H1 (cell line): ENCODE results near the gene SBSN.

Experiments
- CHD1 ChIP-seq: IDR thresholded peaks from 2 replicates; pipeline ENCODE4 v1.6.1; 2012; ENCODE audit warnings: low read depth, low read length, improper control_type of control experiment
- CREB1 ChIP-seq: IDR thresholded peaks from 2 replicates; pipeline ENCODE4 v1.6.1; 2012; ENCODE audit warnings: inconsistent platforms
- FOSL1 ChIP-seq: IDR thresholded peaks from 2 replicates; pipeline ENCODE4 v1.6.1; 2011; ENCODE audit warnings: mild to moderate bottlenecking, low read depth, low read length, moderate library complexity; ENCODE audit not compliant: insufficient read depth
- GTF2F1 ChIP-seq: IDR thresholded peaks from 2 replicates; pipeline ENCODE4 v1.6.1; 2012; ENCODE audit warnings: low read depth, low read length, improper control_type of control experiment, borderline replicate concordance
- POLR2A ChIP-seq, 2 experiments: IDR thresholded peaks; 1 replicate in 1 of 2; 2 replicates in 1 of 2; pipeline ENCODE4 v1.6.1; 2011; ENCODE audit warnings: low read depth in 2 of 2, low read length in 2 of 2, mild to moderate bottlenecking in 2 of 2; ENCODE audit errors: control extremely low read depth in 1 of 2
- POLR2AphosphoS5 ChIP-seq: IDR thresholded peaks from 2 replicates; pipeline ENCODE4 v1.6.1; 2011; ENCODE audit warnings: low read depth, low read length
- RAD21 ChIP-seq, 2 experiments: IDR thresholded peaks in 1 of 2; conservative IDR thresholded peaks in 1 of 2; 2 replicates each; pipeline ENCODE4 v1.6.1; 2011; ENCODE audit warnings: low read depth in 2 of 2, low read length in 2 of 2, improper control_type of control experiment in 1 of 2, inconsistent platforms in 1 of 2, mild to moderate bottlenecking in 1 of 2, moderate library complexity in 1 of 2
- RFX5 ChIP-seq: IDR thresholded peaks from 2 replicates; pipeline ENCODE4 v1.6.1; 2011; ENCODE audit warnings: low read depth, low read length, improper control_type of control experiment, borderline replicate concordance
- SP2 ChIP-seq: IDR thresholded peaks from 2 replicates; pipeline ENCODE4 v1.6.1; 2012; ENCODE audit warnings: mild to moderate bottlenecking, low read length, inconsistent platforms
- USF2 ChIP-seq: IDR thresholded peaks from 2 replicates; pipeline ENCODE4 v1.6.1; 2011; ENCODE audit warnings: low read length, improper control_type of control experiment
- YY1 ChIP-seq: IDR thresholded peaks from 2 replicates; pipeline ENCODE4 v1.6.1; 2011; ENCODE audit warnings: low read depth, mild to moderate bottlenecking, low read length
- TF ChIP-seq, protein P1 (sequence below): fragments of 300-600 bp; sonication (generic); IDR thresholded peaks from 2 replicates; pipeline ENCODE4 v1.7.1; 2012; ENCODE audit warnings: low read length, moderate library complexity, mild to moderate bottlenecking, inconsistent platforms; ENCODE audit not compliant: insufficient replicate concordance
- TF ChIP-seq, protein P2 (sequence below): IDR thresholded peaks from 2 replicates; pipeline ENCODE4 v1.6.1; 2012; ENCODE audit warnings: low read length, inconsistent platforms
- TF ChIP-seq, protein P3 (sequence below): IDR thresholded peaks from 2 replicates; pipeline ENCODE4 v1.6.1; 2011; ENCODE audit warnings: low read depth, mild to moderate bottlenecking, low read length; ENCODE audit not compliant: insufficient read depth

- TF ChIP-seq CHD1 (no peak), CREB1 (no peak), SP2 (no peak), RFX5 (no peak), YY1 (no peak), POLR2A (IDR thresholded peaks at IDR 0.05; ENCODE audit: control extremely low read depth in 1 of 2, low read depth in 2 of 2, low read length in 2 of 2) (no peak), RAD21 (IDR thresholded peaks at IDR 0.05 in 1 of 2, conservative IDR thresholded peaks at IDR 0.05 in 1 of 2; ENCODE audit: low read depth in 2 of 2, low read length in 2 of 2) (no peak), FOSL1 (no peak), USF2 (no peak), POLR2AphosphoS5 (no peak), GTF2F1 (no peak)
- TF ChIP-seq, protein P1, sequence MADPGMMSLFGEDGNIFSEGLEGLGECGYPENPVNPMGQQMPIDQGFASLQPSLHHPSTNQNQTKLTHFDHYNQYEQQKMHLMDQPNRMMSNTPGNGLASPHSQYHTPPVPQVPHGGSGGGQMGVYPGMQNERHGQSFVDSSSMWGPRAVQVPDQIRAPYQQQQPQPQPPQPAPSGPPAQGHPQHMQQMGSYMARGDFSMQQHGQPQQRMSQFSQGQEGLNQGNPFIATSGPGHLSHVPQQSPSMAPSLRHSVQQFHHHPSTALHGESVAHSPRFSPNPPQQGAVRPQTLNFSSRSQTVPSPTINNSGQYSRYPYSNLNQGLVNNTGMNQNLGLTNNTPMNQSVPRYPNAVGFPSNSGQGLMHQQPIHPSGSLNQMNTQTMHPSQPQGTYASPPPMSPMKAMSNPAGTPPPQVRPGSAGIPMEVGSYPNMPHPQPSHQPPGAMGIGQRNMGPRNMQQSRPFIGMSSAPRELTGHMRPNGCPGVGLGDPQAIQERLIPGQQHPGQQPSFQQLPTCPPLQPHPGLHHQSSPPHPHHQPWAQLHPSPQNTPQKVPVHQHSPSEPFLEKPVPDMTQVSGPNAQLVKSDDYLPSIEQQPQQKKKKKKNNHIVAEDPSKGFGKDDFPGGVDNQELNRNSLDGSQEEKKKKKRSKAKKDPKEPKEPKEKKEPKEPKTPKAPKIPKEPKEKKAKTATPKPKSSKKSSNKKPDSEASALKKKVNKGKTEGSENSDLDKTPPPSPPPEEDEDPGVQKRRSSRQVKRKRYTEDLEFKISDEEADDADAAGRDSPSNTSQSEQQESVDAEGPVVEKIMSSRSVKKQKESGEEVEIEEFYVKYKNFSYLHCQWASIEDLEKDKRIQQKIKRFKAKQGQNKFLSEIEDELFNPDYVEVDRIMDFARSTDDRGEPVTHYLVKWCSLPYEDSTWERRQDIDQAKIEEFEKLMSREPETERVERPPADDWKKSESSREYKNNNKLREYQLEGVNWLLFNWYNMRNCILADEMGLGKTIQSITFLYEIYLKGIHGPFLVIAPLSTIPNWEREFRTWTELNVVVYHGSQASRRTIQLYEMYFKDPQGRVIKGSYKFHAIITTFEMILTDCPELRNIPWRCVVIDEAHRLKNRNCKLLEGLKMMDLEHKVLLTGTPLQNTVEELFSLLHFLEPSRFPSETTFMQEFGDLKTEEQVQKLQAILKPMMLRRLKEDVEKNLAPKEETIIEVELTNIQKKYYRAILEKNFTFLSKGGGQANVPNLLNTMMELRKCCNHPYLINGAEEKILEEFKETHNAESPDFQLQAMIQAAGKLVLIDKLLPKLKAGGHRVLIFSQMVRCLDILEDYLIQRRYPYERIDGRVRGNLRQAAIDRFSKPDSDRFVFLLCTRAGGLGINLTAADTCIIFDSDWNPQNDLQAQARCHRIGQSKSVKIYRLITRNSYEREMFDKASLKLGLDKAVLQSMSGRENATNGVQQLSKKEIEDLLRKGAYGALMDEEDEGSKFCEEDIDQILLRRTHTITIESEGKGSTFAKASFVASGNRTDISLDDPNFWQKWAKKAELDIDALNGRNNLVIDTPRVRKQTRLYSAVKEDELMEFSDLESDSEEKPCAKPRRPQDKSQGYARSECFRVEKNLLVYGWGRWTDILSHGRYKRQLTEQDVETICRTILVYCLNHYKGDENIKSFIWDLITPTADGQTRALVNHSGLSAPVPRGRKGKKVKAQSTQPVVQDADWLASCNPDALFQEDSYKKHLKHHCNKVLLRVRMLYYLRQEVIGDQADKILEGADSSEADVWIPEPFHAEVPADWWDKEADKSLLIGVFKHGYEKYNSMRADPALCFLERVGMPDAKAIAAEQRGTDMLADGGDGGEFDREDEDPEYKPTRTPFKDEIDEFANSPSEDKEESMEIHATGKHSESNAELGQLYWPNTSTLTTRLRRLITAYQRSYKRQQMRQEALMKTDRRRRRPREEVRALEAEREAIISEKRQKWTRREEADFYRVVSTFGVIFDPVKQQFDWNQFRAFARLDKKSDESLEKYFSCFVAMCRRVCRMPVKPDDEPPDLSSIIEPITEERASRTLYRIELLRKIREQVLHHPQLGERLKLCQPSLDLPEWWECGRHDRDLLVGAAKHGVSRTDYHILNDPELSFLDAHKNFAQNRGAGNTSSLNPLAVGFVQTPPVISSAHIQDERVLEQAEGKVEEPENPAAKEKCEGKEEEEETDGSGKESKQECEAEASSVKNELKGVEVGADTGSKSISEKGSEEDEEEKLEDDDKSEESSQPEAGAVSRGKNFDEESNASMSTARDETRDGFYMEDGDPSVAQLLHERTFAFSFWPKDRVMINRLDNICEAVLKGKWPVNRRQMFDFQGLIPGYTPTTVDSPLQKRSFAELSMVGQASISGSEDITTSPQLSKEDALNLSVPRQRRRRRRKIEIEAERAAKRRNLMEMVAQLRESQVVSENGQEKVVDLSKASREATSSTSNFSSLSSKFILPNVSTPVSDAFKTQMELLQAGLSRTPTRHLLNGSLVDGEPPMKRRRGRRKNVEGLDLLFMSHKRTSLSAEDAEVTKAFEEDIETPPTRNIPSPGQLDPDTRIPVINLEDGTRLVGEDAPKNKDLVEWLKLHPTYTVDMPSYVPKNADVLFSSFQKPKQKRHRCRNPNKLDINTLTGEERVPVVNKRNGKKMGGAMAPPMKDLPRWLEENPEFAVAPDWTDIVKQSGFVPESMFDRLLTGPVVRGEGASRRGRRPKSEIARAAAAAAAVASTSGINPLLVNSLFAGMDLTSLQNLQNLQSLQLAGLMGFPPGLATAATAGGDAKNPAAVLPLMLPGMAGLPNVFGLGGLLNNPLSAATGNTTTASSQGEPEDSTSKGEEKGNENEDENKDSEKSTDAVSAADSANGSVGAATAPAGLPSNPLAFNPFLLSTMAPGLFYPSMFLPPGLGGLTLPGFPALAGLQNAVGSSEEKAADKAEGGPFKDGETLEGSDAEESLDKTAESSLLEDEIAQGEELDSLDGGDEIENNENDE: no peak
- TF ChIP-seq, protein P2, sequence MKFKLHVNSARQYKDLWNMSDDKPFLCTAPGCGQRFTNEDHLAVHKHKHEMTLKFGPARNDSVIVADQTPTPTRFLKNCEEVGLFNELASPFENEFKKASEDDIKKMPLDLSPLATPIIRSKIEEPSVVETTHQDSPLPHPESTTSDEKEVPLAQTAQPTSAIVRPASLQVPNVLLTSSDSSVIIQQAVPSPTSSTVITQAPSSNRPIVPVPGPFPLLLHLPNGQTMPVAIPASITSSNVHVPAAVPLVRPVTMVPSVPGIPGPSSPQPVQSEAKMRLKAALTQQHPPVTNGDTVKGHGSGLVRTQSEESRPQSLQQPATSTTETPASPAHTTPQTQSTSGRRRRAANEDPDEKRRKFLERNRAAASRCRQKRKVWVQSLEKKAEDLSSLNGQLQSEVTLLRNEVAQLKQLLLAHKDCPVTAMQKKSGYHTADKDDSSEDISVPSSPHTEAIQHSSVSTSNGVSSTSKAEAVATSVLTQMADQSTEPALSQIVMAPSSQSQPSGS: no peak
- TF ChIP-seq, protein P3, sequence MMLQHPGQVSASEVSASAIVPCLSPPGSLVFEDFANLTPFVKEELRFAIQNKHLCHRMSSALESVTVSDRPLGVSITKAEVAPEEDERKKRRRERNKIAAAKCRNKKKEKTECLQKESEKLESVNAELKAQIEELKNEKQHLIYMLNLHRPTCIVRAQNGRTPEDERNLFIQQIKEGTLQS: no peak
These were observed 24.6 kb upstream of the SBSN start for GRCh38 chr19:35552534-35553384.
